BLaER1 treated with 17β-estradiol and CSF1 and Interleukin-3, amounts not matched to agents 10 nM and 100 nM (cell line): Measurements from ENCODE around the gene CKAP5.
"Not testable (repeated sequence)": the region's sequence is repeated elsewhere in the genome, so short reads cannot be mapped to it uniquely, and the experiment has no call there.

Experiments
- H3K27ac ChIP-seq, 11 experiments: shearing (Covaris generic); formaldehyde crosslinking; 2 replicates each; pipeline ENCODE4 v1.8.1; 2022
- H3K27me3 ChIP-seq, 11 experiments: shearing (Covaris generic); formaldehyde crosslinking; 2 replicates each; pipeline ENCODE4 v1.8.1; 2022
- H3K36me3 ChIP-seq, 11 experiments: shearing (Covaris generic); formaldehyde crosslinking; 2 replicates each; pipeline ENCODE4 v1.8.1; 2022
- H3K4me1 ChIP-seq, 10 experiments: shearing (Covaris generic); formaldehyde crosslinking; 2 replicates each; pipeline ENCODE4 v1.8.1; 2022
- H3K4me2 ChIP-seq, 11 experiments: shearing (Covaris generic); formaldehyde crosslinking; 2 replicates each; pipeline ENCODE4 v1.8.1; 2022
- H3K4me3 ChIP-seq, 10 experiments: shearing (Covaris generic); formaldehyde crosslinking; 2 replicates each; pipeline ENCODE4 v1.8.1; 2022
- H3K9ac ChIP-seq, 11 experiments: shearing (Covaris generic); formaldehyde crosslinking; 2 replicates each; pipeline ENCODE4 v1.8.1; 2022
- H3K9me3 ChIP-seq, 11 experiments: shearing (Covaris generic); formaldehyde crosslinking; replicated peaks in 1 of 11; 2 replicates each; pipeline ENCODE4 v1.8.1; 2022
- H4K20me1 ChIP-seq, 11 experiments: shearing (Covaris generic); formaldehyde crosslinking; 2 replicates each; pipeline ENCODE4 v1.8.1; 2022
- Cebpa-rat ChIP-seq, 11 experiments: shearing (Covaris generic); IDR thresholded peaks; 2 replicates each; pipeline ENCODE4 v1.8.1; 2022

The CKAP5 gene

GRCh38 chr11:46721286-46721685 lies 124.8 kb downstream of the CKAP5 start:
- no peaks in the 10 kb centered on the region for H3K9me3 ChIP-seq
- no peak overlapping the region for H3K9ac ChIP-seq
- no peaks in the 10 kb centered on the region for H3K27me3 ChIP-seq
- no peak overlapping the region for H3K4me3 ChIP-seq
- no peak overlapping the region for H3K27ac ChIP-seq
- no peaks in the 10 kb centered on the region for H4K20me1 ChIP-seq
- H3K36me3 ChIP-seq, result no peaks in the 10 kb centered on the region
- no peak for TF ChIP-seq Cebpa-rat (IDR thresholded peaks at IDR 0.05)
- H3K4me1 ChIP-seq, result peaks cover 5 to 23% (median 16%) of the 10 kb centered on the region in 10 experiments; a peak in 18 of 20 replicates
- no peak overlapping the region for H3K4me2 ChIP-seq

GRCh38 chr11:46719543-46720218 lies 126.4 kb downstream of the CKAP5 start:
- no peaks in the 10 kb centered on the region for H3K36me3 ChIP-seq
- TF ChIP-seq Cebpa-rat (IDR thresholded peaks at IDR 0.05), result no peak
- no peak overlapping the region for H3K27ac ChIP-seq
- H4K20me1 ChIP-seq, result no peaks in the 10 kb centered on the region
- no peak overlapping the region for H3K4me3 ChIP-seq
- no peak overlapping the region for H3K9ac ChIP-seq
- no peaks in the 10 kb centered on the region for H3K27me3 ChIP-seq
- peaks cover 5 to 23% (median 16%) of the 10 kb centered on the region in 10 experiments; a peak in 18 of 20 replicates for H3K4me1 ChIP-seq
- H3K9me3 ChIP-seq, result no peaks in the 10 kb centered on the region
- H3K4me2 ChIP-seq, result no peak overlapping the region

- H3K4me3 ChIP-seq, result no peak within 1 kb of the TSS
- H3K36me3 ChIP-seq, result no peaks in the 10 kb centered on the region
- peak within 1 kb of the TSS in 6 of 11 experiments; percentile 12 to 52 (median 31); a peak in 8 of 22 replicates for H3K4me2 ChIP-seq
- H3K9me3 ChIP-seq, result no peaks in the 10 kb centered on the region
- H3K27ac ChIP-seq, result peak within 1 kb of the TSS in 5 of 11 experiments; percentile 5 to 60 (median 40); a peak in 5 of 22 replicates
- H3K4me1 ChIP-seq, result peaks cover 5 to 19% (median 13%) of the 10 kb centered on the region in 10 experiments; a peak in 18 of 20 replicates
- H3K27me3 ChIP-seq, result no peaks in the 10 kb centered on the region
- TF ChIP-seq Cebpa-rat (IDR thresholded peaks at IDR 0.05), result no peak
- H4K20me1 ChIP-seq, result no peaks in the 10 kb centered on the region
- H3K9ac ChIP-seq, result peak within 1 kb of the TSS in 4 of 11 experiments; percentile 6 to 23 (median 14); a peak in 3 of 22 replicates
These were observed 127.0 kb downstream of the CKAP5 start, which contains the start of gene F2 for GRCh38 chr11:46719048-46719542. Gene F2, plus strand, starts transcription at chr11:46719213. Its CDS starts 23 bp downstream, at chr11:46719236.

GRCh38 chr11:46718155-46719019 lies 127.7 kb downstream of the CKAP5 start:
- TF ChIP-seq Cebpa-rat (IDR thresholded peaks at IDR 0.05), result no peak
- Histone ChIP-seq H3K4me1 (peaks cover under 1 to 13% (median 9%) of the 10 kb centered on the region in 10 experiments; a peak in 17 of 20 replicates), H3K9ac (peak overlapping the region in 4 of 11 experiments; percentile 6 to 23 (median 14); a peak in 3 of 22 replicates), H4K20me1 (no peaks in the 10 kb centered on the region), H3K36me3 (no peaks in the 10 kb centered on the region), H3K4me2 (peak overlapping the region in 6 of 11 experiments; percentile 12 to 52 (median 31); a peak in 8 of 22 replicates), H3K9me3 (no peaks in the 10 kb centered on the region), H3K27ac (peak overlapping the region in 5 of 11 experiments; percentile 5 to 60 (median 40); a peak in 5 of 22 replicates), H3K4me3 (no peak overlapping the region), H3K27me3 (no peaks in the 10 kb centered on the region)

- peak overlapping the region in 6 of 11 experiments; percentile 12 to 52 (median 31); a peak in 7 of 22 replicates for H3K4me2 ChIP-seq
- not testable (repeated sequence) for H4K20me1 ChIP-seq
These were observed 128.3 kb downstream of the CKAP5 start for GRCh38 chr11:46717825-46718154.

GRCh38 chr11:46712874-46713576 lies 133.1 kb downstream of the CKAP5 start:
- Histone ChIP-seq H3K4me1 (peaks cover 0 to 9% (median 2%) of the 10 kb centered on the region in 10 experiments; a peak in 12 of 20 replicates), H3K4me3 (no peak overlapping the region), H3K27me3 (no peaks in the 10 kb centered on the region), H4K20me1 (peaks cover 0 to 9% (median 0%) of the 10 kb centered on the region in 11 experiments; a peak in 2 of 22 replicates), H3K4me2 (no peak overlapping the region), H3K9me3 (no peaks in the 10 kb centered on the region), H3K27ac (no peak overlapping the region), H3K36me3 (peaks cover 6 to 29% (median 12%) of the 10 kb centered on the region in 11 experiments; a peak in 19 of 22 replicates), H3K9ac (no peak overlapping the region)
- no peak for TF ChIP-seq Cebpa-rat (IDR thresholded peaks at IDR 0.05)

More at GRCh38 chr11:46717825-46718154, 128.3 kb downstream of the CKAP5 start:
- Histone ChIP-seq H3K4me1 (peaks cover 0 to 13% (median 6%) of the 10 kb centered on the region in 10 experiments; a peak in 13 of 20 replicates), H3K9ac (peak overlapping the region in 2 of 11 experiments; percentile 8 to 23; a peak in 1 of 22 replicates), H3K27ac (peak overlapping the region in 5 of 11 experiments; percentile 5 to 60 (median 40); a peak in 5 of 22 replicates)
- H3K4me3 ChIP-seq, H3K27me3 ChIP-seq, H3K36me3 ChIP-seq, H3K9me3 ChIP-seq: not testable (repeated sequence)

- no peak overlapping the region for H3K9ac ChIP-seq
- no peak overlapping the region for H3K4me3 ChIP-seq
- H3K36me3 ChIP-seq, result peaks cover 23 to 46% (median 30%) of the 10 kb centered on the region in 11 experiments
- peaks cover 0 to 24% (median 13%) of the 10 kb centered on the region in 11 experiments; a peak in 15 of 22 replicates for H4K20me1 ChIP-seq
- no peak overlapping the region for H3K4me2 ChIP-seq
- TF ChIP-seq Cebpa-rat (IDR thresholded peaks at IDR 0.05), result no peak
- H3K4me1 ChIP-seq, result peaks cover 0 to 7% (median 0%) of the 10 kb centered on the region in 10 experiments; a peak in 2 of 20 replicates
- no peaks in the 10 kb centered on the region for H3K9me3 ChIP-seq
- H3K27me3 ChIP-seq, result no peaks in the 10 kb centered on the region
- H3K27ac ChIP-seq, result no peak overlapping the region
These were observed 134.8 kb downstream of the CKAP5 start for GRCh38 chr11:46711303-46711702.

GRCh38 chr11:46710821-46711269 lies 135.2 kb downstream of the CKAP5 start:
- no peak for TF ChIP-seq Cebpa-rat (IDR thresholded peaks at IDR 0.05)

GRCh38 chr11:46709351-46709750 lies 136.7 kb downstream of the CKAP5 start:
- not testable (repeated sequence) for H3K4me1 ChIP-seq, H3K4me2 ChIP-seq, H3K9ac ChIP-seq, H3K4me3 ChIP-seq, H3K27me3 ChIP-seq, H3K9me3 ChIP-seq, H3K27ac ChIP-seq
- Histone ChIP-seq H4K20me1 (peaks cover 0 to 44% (median 32%) of the 10 kb centered on the region in 11 experiments; a peak in 17 of 22 replicates), H3K36me3 (peaks cover 43 to 66% (median 49%) of the 10 kb centered on the region in 11 experiments)

More at GRCh38 chr11:46710821-46711269, 135.2 kb downstream of the CKAP5 start:
- Histone ChIP-seq H3K4me3 (no peak overlapping the region), H3K27me3 (no peaks in the 10 kb centered on the region), H4K20me1 (peaks cover 0 to 29% (median 17%) of the 10 kb centered on the region in 11 experiments; a peak in 16 of 22 replicates), H3K27ac (no peak overlapping the region; a peak in 1 of 22 replicates), H3K9me3 (no peaks in the 10 kb centered on the region), H3K36me3 (peaks cover 28 to 51% (median 34%) of the 10 kb centered on the region in 11 experiments), H3K4me1 (peaks cover 0 to 7% (median 0%) of the 10 kb centered on the region in 10 experiments; a peak in 2 of 20 replicates), H3K9ac (no peak overlapping the region), H3K4me2 (no peak overlapping the region)
